H9 (cell line): Measurements from ENCODE around the gene PIBF1. TPM values are rescaled to one million over a fixed set of nuclear protein-coding genes. Genes with fewer than 3 reads are reported as not detected.

Source experiments
- DNase-seq: peaks from one replicate; pipeline ENCODE4 v3.0.0-alpha.2; 2017
- H2AFZ ChIP-seq: one replicate; pipeline ENCODE4 v1.6.1; 2013; ENCODE audit warnings: mild to moderate bottlenecking, low read length, control low read depth, moderate library complexity
- H2AK5ac ChIP-seq: 2 replicates; pipeline ENCODE4 v1.6.1; 2013; ENCODE audit warnings: low read length, control low read depth, mixed read lengths; ENCODE audit not compliant: insufficient read length
- H2BK120ac ChIP-seq: one replicate; pipeline ENCODE4 v1.6.1; 2013; ENCODE audit warnings: low read depth, mild to moderate bottlenecking, low read length, control low read depth, inconsistent platforms; ENCODE audit not compliant: poor library complexity, severe bottlenecking
- H2BK12ac ChIP-seq: 2 replicates; pipeline ENCODE4 v1.6.1; 2013; ENCODE audit warnings: low read length, control low read depth, mixed read lengths, low read depth; ENCODE audit not compliant: insufficient read length
- H2BK15ac ChIP-seq: 2 replicates; pipeline ENCODE4 v1.6.1; 2013; ENCODE audit warnings: low read depth, low read length, control low read depth
- H2BK20ac ChIP-seq: one replicate; pipeline ENCODE4 v1.6.1; 2013; ENCODE audit warnings: low read depth, mild to moderate bottlenecking, low read length, control low read depth, inconsistent platforms; ENCODE audit not compliant: poor library complexity, severe bottlenecking
- H2BK5ac ChIP-seq: 2 replicates; pipeline ENCODE4 v1.6.1; 2013; ENCODE audit warnings: low read length, control low read depth, mixed read lengths; ENCODE audit not compliant: insufficient read length
- H3K14ac ChIP-seq: 2 replicates; pipeline ENCODE4 v1.6.1; 2013; ENCODE audit warnings: low read length, control low read depth; ENCODE audit not compliant: insufficient read depth
- H3K18ac ChIP-seq: 2 replicates; pipeline ENCODE4 v1.6.1; 2013; ENCODE audit warnings: low read depth, mild to moderate bottlenecking, mixed read lengths, low read length, control low read depth; ENCODE audit not compliant: insufficient read length
- H3K23ac ChIP-seq: 2 replicates; pipeline ENCODE4 v1.6.1; 2013; ENCODE audit warnings: low read length, control low read depth, mixed read lengths, low read depth; ENCODE audit not compliant: insufficient read length
- H3K23me2 ChIP-seq: 2 replicates; pipeline ENCODE4 v1.6.1; 2013; ENCODE audit warnings: low read depth, mild to moderate bottlenecking, mixed read lengths, low read length, control low read depth; ENCODE audit not compliant: insufficient read length, poor library complexity, severe bottlenecking
- H3K27ac ChIP-seq: 2 replicates; pipeline ENCODE4 v1.5.1; 2013; ENCODE audit warnings: low read length, control low read depth, mixed read lengths, low read depth; ENCODE audit not compliant: insufficient read length
- H3K27me3 ChIP-seq: 2 replicates; pipeline ENCODE4 v1.6.1; 2013; ENCODE audit warnings: low read length, control low read depth, inconsistent platforms; ENCODE audit not compliant: insufficient read depth
- H3K4ac ChIP-seq: 2 replicates; pipeline ENCODE4 v1.6.1; 2013; ENCODE audit warnings: low read depth, mild to moderate bottlenecking, control low read depth, inconsistent platforms, low read length, moderate library complexity
- H3K4me1 ChIP-seq: 2 replicates; pipeline ENCODE4 v1.6.1; 2013; ENCODE audit warnings: low read length, control low read depth, inconsistent platforms; ENCODE audit not compliant: insufficient read depth
- H3K4me2 ChIP-seq: 2 replicates; pipeline ENCODE4 v1.6.1; 2013; ENCODE audit warnings: low read length, control low read depth, mixed read lengths; ENCODE audit not compliant: insufficient read length, insufficient read depth
- H3K56ac ChIP-seq: 2 replicates; pipeline ENCODE4 v1.6.1; 2013; ENCODE audit warnings: low read depth, mild to moderate bottlenecking, mixed read lengths, low read length, control low read depth; ENCODE audit not compliant: insufficient read length
- H3K79me1 ChIP-seq: 2 replicates; pipeline ENCODE4 v1.6.1; 2013; ENCODE audit warnings: low read depth, mild to moderate bottlenecking, moderate library complexity, low read length, control low read depth, inconsistent platforms; ENCODE audit not compliant: insufficient read depth, poor library complexity, severe bottlenecking
- H3K79me2 ChIP-seq: 2 replicates; pipeline ENCODE4 v1.6.1; 2013; ENCODE audit warnings: low read length, control low read depth, inconsistent platforms; ENCODE audit not compliant: insufficient read depth
- H3K9ac ChIP-seq: 2 replicates; pipeline ENCODE4 v1.6.1; 2013; ENCODE audit warnings: low read length, control low read depth, mixed read lengths; ENCODE audit not compliant: insufficient read length; ENCODE audit errors: extremely low read depth
- H3K9me3 ChIP-seq: one replicate; pipeline ENCODE4 v1.6.1; 2013; ENCODE audit warnings: low read depth, low read length, inconsistent platforms; ENCODE audit not compliant: control insufficient read depth
- H3T11ph ChIP-seq: one replicate; pipeline ENCODE4 v1.6.1; 2013; ENCODE audit warnings: mild to moderate bottlenecking, low read length, control low read depth, inconsistent platforms
- H4K20me1 ChIP-seq: one replicate; pipeline ENCODE4 v1.6.1; 2013; ENCODE audit not compliant: control insufficient read depth, insufficient read length, insufficient read depth
- H4K5ac ChIP-seq: 2 replicates; pipeline ENCODE4 v1.6.1; 2013; ENCODE audit warnings: low read depth, mild to moderate bottlenecking, mixed read lengths, low read length, control low read depth; ENCODE audit not compliant: insufficient read length
- H4K8ac ChIP-seq: replicated peaks from 2 replicates; pipeline ENCODE4 v1.6.1; 2013; ENCODE audit warnings: low read length, control low read depth, mixed read lengths, low read depth; ENCODE audit not compliant: insufficient read length
- H4K91ac ChIP-seq: 2 replicates; pipeline ENCODE4 v1.6.1; 2013; ENCODE audit warnings: low read depth, mild to moderate bottlenecking, moderate library complexity, mixed read lengths, low read length, control low read depth; ENCODE audit not compliant: insufficient read length
- H3K27ac Mint-ChIP-seq, 3 experiments: 2 replicates in 2 of 3; 3 replicates in 1 of 3; pipeline ENCODE4 v1.8.0; 2020 to 2021; ENCODE audit warnings: mixed read lengths in 3 of 3, mild to moderate bottlenecking in 1 of 3, moderate library complexity in 1 of 3
- H3K27me3 Mint-ChIP-seq: 2 replicates; pipeline ENCODE4 v1.8.0; 2021; ENCODE audit warnings: low read depth, mild to moderate bottlenecking, moderate library complexity, mixed read lengths
- H3K36me3 Mint-ChIP-seq, 3 experiments: 2 replicates in 2 of 3; 3 replicates in 1 of 3; pipeline ENCODE4 v1.8.0; 2020 to 2021; ENCODE audit warnings: low read depth in 3 of 3, mixed read lengths in 3 of 3; ENCODE audit not compliant: insufficient read depth in 1 of 3
- H3K4me1 Mint-ChIP-seq, 2 experiments: 2 replicates each; pipeline ENCODE4 v1.8.0; 2020; ENCODE audit warnings: mixed read lengths in 2 of 2
- H3K4me3 Mint-ChIP-seq, 2 experiments: 2 replicates in 1 of 2; 3 replicates in 1 of 2; pipeline ENCODE4 v1.8.0; 2020 to 2021; ENCODE audit warnings: mild to moderate bottlenecking in 2 of 2, mixed read lengths in 2 of 2, moderate library complexity in 1 of 2
- H3K9me3 Mint-ChIP-seq, 2 experiments: 2 replicates in 1 of 2; 3 replicates in 1 of 2; pipeline ENCODE4 v1.8.0; 2020; ENCODE audit warnings: mild to moderate bottlenecking in 2 of 2, mixed read lengths in 2 of 2, moderate library complexity in 1 of 2
- WGBS: extraction: QIAGEN DNeasy Blood & Tissue Kit; methylation state at CpG from one replicate; pipeline ENCODE4 v1.1.7; 2013; ENCODE audit warnings: missing lambda C conversion rate, low lambda C conversion rate, mixed read lengths; ENCODE audit not compliant: insufficient read length; ENCODE audit errors: extremely low coverage; 5-methylcytosine and 5-hydroxymethylcytosine counted together
- total RNA-seq: library from RNA; stranded (reverse); gene quantifications from 2 replicates; pipeline ENCODE4 v1.2.1, GENCODE V29; 2021
- TF ChIP-seq, protein P1 (sequence below): fragments of 200-600 bp; sonication (generic); conservative IDR thresholded peaks from 3 replicates; pipeline ENCODE4 v1.8.0; 2021; ENCODE audit warnings: antibody characterized with exemption, mild to moderate bottlenecking

Gene PIBF1
- total RNA-seq, 1 experiment from 2014 or later: 12.7 TPM

- Mint-ChIP-seq H3K4me3 (no peak overlapping the region; a peak in 1 of 5 replicates), H3K36me3 (peaks cover 0 to 3% (median 0%) of the 10 kb centered on the region in 3 experiments; a peak in 2 of 7 replicates), H3K27me3 (no peaks in the 10 kb centered on the region), H3K27ac (no peak overlapping the region), H3K9me3 (no peaks in the 10 kb centered on the region), H3K4me1 (peaks cover 14 to 16% of the 10 kb centered on the region in 2 experiments)
- H2BK15ac ChIP-seq: no peak overlapping the region
- H4K91ac ChIP-seq: no peak overlapping the region
- no peak overlapping the region for H3K9ac ChIP-seq
- H3K23me2 ChIP-seq: no peaks in the 10 kb centered on the region
- no peak for DNase-seq
- H3K18ac ChIP-seq: no peak overlapping the region
- no peaks in the 10 kb centered on the region for H3K79me1 ChIP-seq
- no peak overlapping the region for H2BK120ac ChIP-seq
- no peak overlapping the region for H3K27ac ChIP-seq
- no peaks in the 10 kb centered on the region for H3K9me3 ChIP-seq
- no peak overlapping the region for H3K56ac ChIP-seq
- H3K79me2 ChIP-seq: no peaks in the 10 kb centered on the region
- peaks cover 2% of the 10 kb centered on the region; the same call in 1 of the 2 replicates for H3K4me1 ChIP-seq
- H3T11ph ChIP-seq: no peak overlapping the region
- H3K23ac ChIP-seq: no peak overlapping the region
- WGBS: no CpG with 5 or more reads among the region's 1 CpG
- H4K5ac ChIP-seq: no peak overlapping the region
- no peak overlapping the region for H4K8ac ChIP-seq
- no peak overlapping the region for H3K14ac ChIP-seq
- TF ChIP-seq, protein P1, sequence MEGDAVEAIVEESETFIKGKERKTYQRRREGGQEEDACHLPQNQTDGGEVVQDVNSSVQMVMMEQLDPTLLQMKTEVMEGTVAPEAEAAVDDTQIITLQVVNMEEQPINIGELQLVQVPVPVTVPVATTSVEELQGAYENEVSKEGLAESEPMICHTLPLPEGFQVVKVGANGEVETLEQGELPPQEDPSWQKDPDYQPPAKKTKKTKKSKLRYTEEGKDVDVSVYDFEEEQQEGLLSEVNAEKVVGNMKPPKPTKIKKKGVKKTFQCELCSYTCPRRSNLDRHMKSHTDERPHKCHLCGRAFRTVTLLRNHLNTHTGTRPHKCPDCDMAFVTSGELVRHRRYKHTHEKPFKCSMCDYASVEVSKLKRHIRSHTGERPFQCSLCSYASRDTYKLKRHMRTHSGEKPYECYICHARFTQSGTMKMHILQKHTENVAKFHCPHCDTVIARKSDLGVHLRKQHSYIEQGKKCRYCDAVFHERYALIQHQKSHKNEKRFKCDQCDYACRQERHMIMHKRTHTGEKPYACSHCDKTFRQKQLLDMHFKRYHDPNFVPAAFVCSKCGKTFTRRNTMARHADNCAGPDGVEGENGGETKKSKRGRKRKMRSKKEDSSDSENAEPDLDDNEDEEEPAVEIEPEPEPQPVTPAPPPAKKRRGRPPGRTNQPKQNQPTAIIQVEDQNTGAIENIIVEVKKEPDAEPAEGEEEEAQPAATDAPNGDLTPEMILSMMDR: no peak
- H2BK20ac ChIP-seq: no peak overlapping the region
- no peak overlapping the region for H2BK12ac ChIP-seq
- no peak overlapping the region for H2AK5ac ChIP-seq
- H2AFZ ChIP-seq: no peak overlapping the region
- H3K4ac ChIP-seq: no peak overlapping the region
- H3K27me3 ChIP-seq: no peaks in the 10 kb centered on the region
- H4K20me1 ChIP-seq: no peaks in the 10 kb centered on the region
- no peak overlapping the region for H3K4me2 ChIP-seq
- no peak overlapping the region for H2BK5ac ChIP-seq
Measured at GRCh38 chr13:72963762-72964161, 181.8 kb downstream of the PIBF1 start.
